H9 (cell line): Measurements from ENCODE around the gene PLK1. TPM values are rescaled to one million over a fixed set of nuclear protein-coding genes. Genes with fewer than 3 reads are reported as not detected.

Experiments
- DNase-seq: peaks from one replicate; pipeline ENCODE4 v3.0.0-alpha.2; 2017
- H2AFZ ChIP-seq: one replicate; pipeline ENCODE4 v1.6.1; 2013; ENCODE audit warnings: mild to moderate bottlenecking, low read length, control low read depth, moderate library complexity
- H2AK5ac ChIP-seq: 2 replicates; pipeline ENCODE4 v1.6.1; 2013; ENCODE audit warnings: low read length, control low read depth, mixed read lengths; ENCODE audit not compliant: insufficient read length
- H2BK120ac ChIP-seq: one replicate; pipeline ENCODE4 v1.6.1; 2013; ENCODE audit warnings: low read depth, mild to moderate bottlenecking, low read length, control low read depth, inconsistent platforms; ENCODE audit not compliant: poor library complexity, severe bottlenecking
- H2BK12ac ChIP-seq: 2 replicates; pipeline ENCODE4 v1.6.1; 2013; ENCODE audit warnings: low read length, control low read depth, mixed read lengths, low read depth; ENCODE audit not compliant: insufficient read length
- H2BK15ac ChIP-seq: 2 replicates; pipeline ENCODE4 v1.6.1; 2013; ENCODE audit warnings: low read depth, low read length, control low read depth
- H2BK20ac ChIP-seq: one replicate; pipeline ENCODE4 v1.6.1; 2013; ENCODE audit warnings: low read depth, mild to moderate bottlenecking, low read length, control low read depth, inconsistent platforms; ENCODE audit not compliant: poor library complexity, severe bottlenecking
- H2BK5ac ChIP-seq: 2 replicates; pipeline ENCODE4 v1.6.1; 2013; ENCODE audit warnings: low read length, control low read depth, mixed read lengths; ENCODE audit not compliant: insufficient read length
- H3K14ac ChIP-seq: 2 replicates; pipeline ENCODE4 v1.6.1; 2013; ENCODE audit warnings: low read length, control low read depth; ENCODE audit not compliant: insufficient read depth
- H3K18ac ChIP-seq: 2 replicates; pipeline ENCODE4 v1.6.1; 2013; ENCODE audit warnings: low read depth, mild to moderate bottlenecking, mixed read lengths, low read length, control low read depth; ENCODE audit not compliant: insufficient read length
- H3K23ac ChIP-seq: 2 replicates; pipeline ENCODE4 v1.6.1; 2013; ENCODE audit warnings: low read length, control low read depth, mixed read lengths, low read depth; ENCODE audit not compliant: insufficient read length
- H3K23me2 ChIP-seq: 2 replicates; pipeline ENCODE4 v1.6.1; 2013; ENCODE audit warnings: low read depth, mild to moderate bottlenecking, mixed read lengths, low read length, control low read depth; ENCODE audit not compliant: insufficient read length, poor library complexity, severe bottlenecking
- H3K27ac ChIP-seq: 2 replicates; pipeline ENCODE4 v1.5.1; 2013; ENCODE audit warnings: low read length, control low read depth, mixed read lengths, low read depth; ENCODE audit not compliant: insufficient read length
- H3K27me3 ChIP-seq: 2 replicates; pipeline ENCODE4 v1.6.1; 2013; ENCODE audit warnings: low read length, control low read depth, inconsistent platforms; ENCODE audit not compliant: insufficient read depth
- H3K4ac ChIP-seq: 2 replicates; pipeline ENCODE4 v1.6.1; 2013; ENCODE audit warnings: low read depth, mild to moderate bottlenecking, control low read depth, inconsistent platforms, low read length, moderate library complexity
- H3K4me1 ChIP-seq: 2 replicates; pipeline ENCODE4 v1.6.1; 2013; ENCODE audit warnings: low read length, control low read depth, inconsistent platforms; ENCODE audit not compliant: insufficient read depth
- H3K4me2 ChIP-seq: 2 replicates; pipeline ENCODE4 v1.6.1; 2013; ENCODE audit warnings: low read length, control low read depth, mixed read lengths; ENCODE audit not compliant: insufficient read length, insufficient read depth
- H3K56ac ChIP-seq: 2 replicates; pipeline ENCODE4 v1.6.1; 2013; ENCODE audit warnings: low read depth, mild to moderate bottlenecking, mixed read lengths, low read length, control low read depth; ENCODE audit not compliant: insufficient read length
- H3K79me1 ChIP-seq: 2 replicates; pipeline ENCODE4 v1.6.1; 2013; ENCODE audit warnings: low read depth, mild to moderate bottlenecking, moderate library complexity, low read length, control low read depth, inconsistent platforms; ENCODE audit not compliant: insufficient read depth, poor library complexity, severe bottlenecking
- H3K79me2 ChIP-seq: 2 replicates; pipeline ENCODE4 v1.6.1; 2013; ENCODE audit warnings: low read length, control low read depth, inconsistent platforms; ENCODE audit not compliant: insufficient read depth
- H3K9ac ChIP-seq: 2 replicates; pipeline ENCODE4 v1.6.1; 2013; ENCODE audit warnings: low read length, control low read depth, mixed read lengths; ENCODE audit not compliant: insufficient read length; ENCODE audit errors: extremely low read depth
- H3K9me3 ChIP-seq: one replicate; pipeline ENCODE4 v1.6.1; 2013; ENCODE audit warnings: low read depth, low read length, inconsistent platforms; ENCODE audit not compliant: control insufficient read depth
- H3T11ph ChIP-seq: one replicate; pipeline ENCODE4 v1.6.1; 2013; ENCODE audit warnings: mild to moderate bottlenecking, low read length, control low read depth, inconsistent platforms
- H4K20me1 ChIP-seq: one replicate; pipeline ENCODE4 v1.6.1; 2013; ENCODE audit not compliant: control insufficient read depth, insufficient read length, insufficient read depth
- H4K5ac ChIP-seq: 2 replicates; pipeline ENCODE4 v1.6.1; 2013; ENCODE audit warnings: low read depth, mild to moderate bottlenecking, mixed read lengths, low read length, control low read depth; ENCODE audit not compliant: insufficient read length
- H4K8ac ChIP-seq: replicated peaks from 2 replicates; pipeline ENCODE4 v1.6.1; 2013; ENCODE audit warnings: low read length, control low read depth, mixed read lengths, low read depth; ENCODE audit not compliant: insufficient read length
- H4K91ac ChIP-seq: 2 replicates; pipeline ENCODE4 v1.6.1; 2013; ENCODE audit warnings: low read depth, mild to moderate bottlenecking, moderate library complexity, mixed read lengths, low read length, control low read depth; ENCODE audit not compliant: insufficient read length
- H3K27ac Mint-ChIP-seq, 3 experiments: 2 replicates in 2 of 3; 3 replicates in 1 of 3; pipeline ENCODE4 v1.8.0; 2020 to 2021; ENCODE audit warnings: mixed read lengths in 3 of 3, mild to moderate bottlenecking in 1 of 3, moderate library complexity in 1 of 3
- H3K27me3 Mint-ChIP-seq: 2 replicates; pipeline ENCODE4 v1.8.0; 2021; ENCODE audit warnings: low read depth, mild to moderate bottlenecking, moderate library complexity, mixed read lengths
- H3K36me3 Mint-ChIP-seq, 3 experiments: 2 replicates in 2 of 3; 3 replicates in 1 of 3; pipeline ENCODE4 v1.8.0; 2020 to 2021; ENCODE audit warnings: low read depth in 3 of 3, mixed read lengths in 3 of 3; ENCODE audit not compliant: insufficient read depth in 1 of 3
- H3K4me1 Mint-ChIP-seq, 2 experiments: 2 replicates each; pipeline ENCODE4 v1.8.0; 2020; ENCODE audit warnings: mixed read lengths in 2 of 2
- H3K4me3 Mint-ChIP-seq, 2 experiments: 2 replicates in 1 of 2; 3 replicates in 1 of 2; pipeline ENCODE4 v1.8.0; 2020 to 2021; ENCODE audit warnings: mild to moderate bottlenecking in 2 of 2, mixed read lengths in 2 of 2, moderate library complexity in 1 of 2
- H3K9me3 Mint-ChIP-seq, 2 experiments: 2 replicates in 1 of 2; 3 replicates in 1 of 2; pipeline ENCODE4 v1.8.0; 2020; ENCODE audit warnings: mild to moderate bottlenecking in 2 of 2, mixed read lengths in 2 of 2, moderate library complexity in 1 of 2
- WGBS: extraction: QIAGEN DNeasy Blood & Tissue Kit; methylation state at CpG from one replicate; pipeline ENCODE4 v1.1.7; 2013; ENCODE audit warnings: missing lambda C conversion rate, low lambda C conversion rate, mixed read lengths; ENCODE audit not compliant: insufficient read length; ENCODE audit errors: extremely low coverage; 5-methylcytosine and 5-hydroxymethylcytosine counted together
- total RNA-seq: library from RNA; stranded (reverse); gene quantifications from 2 replicates; pipeline ENCODE4 v1.2.1, GENCODE V29; 2021
- TF ChIP-seq, protein P1 (sequence below): fragments of 200-600 bp; sonication (generic); conservative IDR thresholded peaks from 3 replicates; pipeline ENCODE4 v1.8.0; 2021; ENCODE audit warnings: antibody characterized with exemption, mild to moderate bottlenecking

The PLK1 gene
- total RNA-seq, 1 experiment from 2014 or later: 140 TPM

DNA sequence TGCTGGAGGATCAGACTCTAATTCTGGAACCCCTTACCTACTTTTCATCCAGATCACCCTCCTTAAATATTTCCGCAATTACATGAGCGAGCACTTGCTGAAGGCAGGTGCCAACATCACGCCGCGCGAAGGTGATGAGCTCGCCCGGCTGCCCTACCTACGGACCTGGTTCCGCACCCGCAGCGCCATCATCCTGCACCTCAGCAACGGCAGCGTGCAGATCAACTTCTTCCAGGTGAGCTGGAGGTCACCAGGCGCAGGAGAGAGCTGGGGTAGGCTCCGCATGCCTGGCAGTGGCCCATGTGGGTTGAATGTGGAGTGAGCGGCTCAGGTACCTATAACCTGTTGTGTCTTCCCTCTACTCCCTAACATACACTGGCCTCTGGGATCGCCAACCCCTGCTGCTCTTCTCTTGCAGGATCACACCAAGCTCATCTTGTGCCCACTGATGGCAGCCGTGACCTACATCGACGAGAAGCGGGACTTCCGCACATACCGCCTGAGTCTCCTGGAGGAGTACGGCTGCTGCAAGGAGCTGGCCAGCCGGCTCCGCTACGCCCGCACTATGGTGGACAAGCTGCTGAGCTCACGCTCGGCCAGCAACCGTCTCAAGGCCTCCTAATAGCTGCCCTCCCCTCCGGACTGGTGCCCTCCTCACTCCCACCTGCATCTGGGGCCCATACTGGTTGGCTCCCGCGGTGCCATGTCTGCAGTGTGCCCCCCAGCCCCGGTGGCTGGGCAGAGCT is 10.9 kb downstream of the PLK1 start:
- Histone ChIP-seq H3K23ac (no peak overlapping the region), H3K79me1 (no peaks in the 10 kb centered on the region), H2BK120ac (no peak overlapping the region), H2BK15ac (no peak overlapping the region), H3K56ac (no peak overlapping the region), H2BK5ac (no peak overlapping the region), H3K9me3 (no peaks in the 10 kb centered on the region), H3T11ph (no peak overlapping the region), H4K5ac (peak overlapping the region; percentile 31), H2AFZ (no peak overlapping the region), H2AK5ac (no peak overlapping the region), H2BK20ac (no peak overlapping the region), H3K9ac (no peak overlapping the region), H3K79me2 (no peaks in the 10 kb centered on the region), H3K4ac (no peak overlapping the region), H3K27me3 (no peaks in the 10 kb centered on the region), H3K14ac (no peak overlapping the region), H4K8ac (no peak overlapping the region), H4K91ac (no peak overlapping the region), H3K4me2 (no peak overlapping the region), H3K23me2 (no peaks in the 10 kb centered on the region), H4K20me1 (no peaks in the 10 kb centered on the region), H3K4me1 (no peaks in the 10 kb centered on the region), H3K18ac (no peak overlapping the region), H2BK12ac (no peak overlapping the region), H3K27ac (no peak overlapping the region)
- peak overlapping the region in 1 of 3 experiments; percentile 60; a peak in 2 of 7 replicates for H3K27ac Mint-ChIP-seq
- no peaks in the 10 kb centered on the region for H3K9me3 Mint-ChIP-seq
- TF ChIP-seq, protein P1, sequence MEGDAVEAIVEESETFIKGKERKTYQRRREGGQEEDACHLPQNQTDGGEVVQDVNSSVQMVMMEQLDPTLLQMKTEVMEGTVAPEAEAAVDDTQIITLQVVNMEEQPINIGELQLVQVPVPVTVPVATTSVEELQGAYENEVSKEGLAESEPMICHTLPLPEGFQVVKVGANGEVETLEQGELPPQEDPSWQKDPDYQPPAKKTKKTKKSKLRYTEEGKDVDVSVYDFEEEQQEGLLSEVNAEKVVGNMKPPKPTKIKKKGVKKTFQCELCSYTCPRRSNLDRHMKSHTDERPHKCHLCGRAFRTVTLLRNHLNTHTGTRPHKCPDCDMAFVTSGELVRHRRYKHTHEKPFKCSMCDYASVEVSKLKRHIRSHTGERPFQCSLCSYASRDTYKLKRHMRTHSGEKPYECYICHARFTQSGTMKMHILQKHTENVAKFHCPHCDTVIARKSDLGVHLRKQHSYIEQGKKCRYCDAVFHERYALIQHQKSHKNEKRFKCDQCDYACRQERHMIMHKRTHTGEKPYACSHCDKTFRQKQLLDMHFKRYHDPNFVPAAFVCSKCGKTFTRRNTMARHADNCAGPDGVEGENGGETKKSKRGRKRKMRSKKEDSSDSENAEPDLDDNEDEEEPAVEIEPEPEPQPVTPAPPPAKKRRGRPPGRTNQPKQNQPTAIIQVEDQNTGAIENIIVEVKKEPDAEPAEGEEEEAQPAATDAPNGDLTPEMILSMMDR: no peak
- no CpG with 5 or more reads among the region's 36 CpGs for WGBS
- H3K27me3 Mint-ChIP-seq: no peaks in the 10 kb centered on the region
- DNase-seq: no peak
- H3K4me1 Mint-ChIP-seq: peaks cover 10 to 11% of the 10 kb centered on the region in 2 experiments
- H3K36me3 Mint-ChIP-seq: peaks cover 43 to 76% (median 67%) of the 10 kb centered on the region in 3 experiments; a peak in 6 of 7 replicates
- no peak overlapping the region for H3K4me3 Mint-ChIP-seq
